Nucleus accumbens (tissue), 56 donors: Measurements from ENCODE around the gene TMC8.

Source experiments
- DNase-seq, 56 donors: peaks; one replicate each; lab custom pipeline; 2025; lab: John Stamatoyannopoulos, UW

The TMC8 gene

DNA sequence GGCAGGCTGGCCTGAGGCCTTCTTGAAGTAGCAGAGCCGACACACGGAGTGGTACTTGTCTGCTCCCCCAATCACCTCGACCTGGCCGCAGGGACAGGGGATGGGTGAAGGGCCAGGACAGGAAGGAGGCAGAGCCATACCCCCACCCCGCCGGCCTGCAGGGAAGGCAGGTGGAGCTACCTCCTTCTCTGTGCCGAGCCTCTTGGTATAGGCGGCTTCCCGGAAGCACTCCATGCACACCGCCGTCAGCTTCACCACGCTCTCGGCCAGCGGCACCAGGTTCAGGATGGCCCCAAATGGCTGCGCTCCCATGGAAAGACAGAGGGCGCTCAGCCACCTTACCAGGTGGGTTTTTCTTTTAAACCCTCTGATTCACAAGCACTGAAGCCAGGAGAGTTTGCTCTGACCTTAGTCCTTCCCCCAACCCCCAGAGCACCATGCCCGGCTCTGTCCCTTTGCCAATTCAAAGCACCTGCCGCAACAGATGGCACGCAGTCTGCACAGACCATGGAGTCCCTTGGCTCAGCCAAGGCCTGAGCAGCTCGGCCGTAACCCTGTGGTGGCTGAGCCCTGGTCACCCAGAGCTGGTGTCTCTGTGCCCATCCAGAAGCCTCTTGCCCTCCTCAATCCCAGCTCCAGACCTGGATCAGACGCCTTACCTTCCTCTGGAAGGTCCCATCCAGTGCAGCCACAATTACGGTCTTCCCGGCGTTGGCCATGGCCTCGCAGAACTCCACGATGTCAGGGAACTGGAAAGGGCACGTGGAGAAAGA, 44.5 kb downstream of the TMC8 start:
- peak in 1 of 56 donors; percentile 48 for DNase-seq

DNA sequence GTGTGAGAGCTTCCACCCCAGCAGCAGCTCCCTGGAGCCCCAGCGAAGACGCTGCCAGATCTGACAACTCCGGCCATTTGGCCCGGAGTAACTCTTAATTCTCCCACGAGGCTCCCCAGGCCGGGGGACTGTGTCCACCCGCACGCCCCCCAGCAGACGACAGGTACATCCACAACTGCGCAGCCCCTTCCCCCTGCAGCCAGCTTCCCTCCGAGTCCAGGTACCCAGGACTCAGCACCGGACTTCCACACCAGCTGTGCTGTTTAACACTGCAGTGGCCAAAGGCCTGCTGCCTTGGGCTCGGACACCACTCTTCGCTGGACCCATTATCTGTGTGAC, 45.0 kb downstream of the TMC8 start:
- DNase-seq = no peak

DNA sequence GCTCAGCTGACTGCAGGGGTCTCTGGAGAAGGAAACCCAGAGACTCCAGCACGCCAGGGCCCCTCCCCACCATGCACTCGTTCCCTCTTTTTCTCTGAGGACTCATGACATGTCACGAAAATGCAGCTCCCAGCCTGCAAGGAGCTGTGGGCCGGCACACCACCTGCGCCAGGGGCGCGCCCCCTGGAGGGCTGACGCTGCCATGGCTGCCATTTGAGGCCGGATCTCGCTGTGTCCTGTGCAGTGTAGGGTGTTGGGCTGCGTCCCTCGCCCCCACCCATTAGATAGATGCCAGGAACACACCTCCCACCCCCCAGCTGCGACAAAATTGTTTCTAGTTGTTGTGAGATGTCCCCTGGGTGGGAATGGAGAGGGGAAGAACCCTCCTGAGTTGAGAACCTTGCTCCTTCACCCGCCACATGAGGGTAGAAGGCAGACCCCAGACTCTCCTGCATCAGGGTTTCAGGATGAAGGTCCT, 46.0 kb downstream of the TMC8 start:
- peak in 45 of 56 donors; percentile 13 to 78 (median 39) for DNase-seq

DNA sequence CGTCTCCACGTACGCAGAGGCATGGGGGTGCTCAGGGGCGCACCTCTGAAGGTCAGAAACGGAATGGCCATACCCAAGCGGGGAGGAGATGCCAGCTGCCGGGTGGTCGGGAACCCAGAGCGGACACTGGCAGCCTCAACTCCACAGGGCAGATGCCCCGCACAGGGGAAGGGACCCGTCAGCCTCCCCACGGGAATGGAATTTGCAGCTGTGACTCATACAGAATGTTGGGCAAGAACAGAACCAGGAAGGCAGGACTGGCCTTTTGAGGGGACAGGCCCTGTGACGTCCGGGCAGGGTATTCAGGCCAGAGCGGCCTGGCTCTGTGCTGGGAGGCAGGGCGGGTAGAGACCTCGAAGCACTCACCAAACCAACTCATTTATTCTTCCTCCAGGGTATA, 48.8 kb downstream of the TMC8 start:
- DNase-seq = no peak

DNA sequence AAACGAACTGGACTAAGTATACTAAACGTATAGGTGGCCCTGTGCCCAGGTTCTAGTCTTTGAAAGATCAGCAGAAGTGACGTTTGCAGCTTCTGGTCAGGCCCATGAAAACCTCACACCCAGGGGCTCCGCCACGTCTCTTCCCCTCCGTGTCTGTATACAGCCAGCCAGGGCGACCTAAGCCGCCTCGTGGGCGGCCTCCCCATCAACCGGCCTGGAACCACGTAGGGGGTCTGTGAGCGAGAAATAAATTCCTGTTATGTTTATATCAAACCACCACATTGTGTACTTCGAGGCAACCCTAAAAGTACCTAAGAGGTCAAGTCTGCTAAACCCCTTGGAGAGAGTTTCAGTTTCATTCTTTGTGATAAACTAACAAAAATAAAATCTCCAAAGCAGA, 49.5 kb downstream of the TMC8 start:
- no peak for DNase-seq

DNA sequence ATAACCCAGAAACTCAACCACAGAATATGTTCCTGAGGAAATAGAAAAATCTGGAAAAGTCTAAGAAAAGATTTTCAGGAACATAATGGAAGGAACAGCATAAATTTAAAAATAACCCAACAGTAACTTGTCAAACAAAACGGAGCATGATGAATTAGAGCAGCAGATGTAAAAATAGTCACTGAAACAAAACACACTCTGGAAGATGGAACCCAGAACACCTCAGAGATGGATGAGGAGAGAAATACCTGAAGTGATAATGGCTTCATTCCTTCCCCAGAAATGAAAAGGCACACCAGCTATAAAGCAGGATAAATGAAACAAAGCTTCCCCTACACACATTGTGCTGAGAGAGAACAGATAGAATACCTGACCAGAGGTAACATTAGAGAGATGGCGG, 49.9 kb downstream of the TMC8 start:
- DNase-seq = no peak

DNA sequence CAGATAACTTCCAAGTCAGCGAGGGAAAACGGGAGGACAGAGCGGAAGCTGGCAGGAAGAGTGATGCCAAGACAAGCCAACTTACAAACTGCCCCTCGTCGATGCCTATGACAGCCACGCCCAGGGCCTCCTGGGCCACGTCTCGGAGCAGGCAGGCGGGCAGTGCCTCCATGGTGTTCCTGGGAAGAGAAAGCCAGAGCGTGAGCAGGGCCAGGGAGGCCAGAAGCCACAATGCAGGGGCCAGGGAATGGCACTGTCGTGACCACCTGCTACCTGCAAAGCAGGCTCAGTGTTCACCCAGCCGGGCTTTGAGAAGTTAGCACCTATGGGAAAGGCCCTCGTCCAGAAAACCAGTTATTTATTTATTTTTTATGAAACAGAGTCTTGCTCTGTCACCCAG, 51.9 kb downstream of the TMC8 start:
- DNase-seq = no peak

DNA sequence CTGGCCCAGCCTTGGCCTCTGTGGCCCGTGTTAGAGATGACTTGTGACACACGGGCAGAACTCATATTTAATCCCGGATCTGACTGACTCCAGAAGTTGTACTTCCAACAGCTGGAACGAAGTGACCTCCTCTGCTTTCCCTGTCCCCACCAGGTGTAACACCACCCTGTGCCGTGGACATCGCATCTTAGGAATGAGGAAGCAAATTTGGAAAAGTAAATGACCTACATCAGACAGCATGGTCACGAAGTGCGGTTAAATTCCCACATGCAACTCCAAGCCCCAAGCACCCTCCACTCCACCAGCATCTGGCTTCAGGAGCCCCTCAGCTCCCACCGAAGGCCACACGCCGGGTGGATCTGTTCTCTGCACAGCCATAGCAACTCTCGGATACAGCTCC, 53.3 kb downstream of the TMC8 start:
- DNase-seq = no peak

DNA sequence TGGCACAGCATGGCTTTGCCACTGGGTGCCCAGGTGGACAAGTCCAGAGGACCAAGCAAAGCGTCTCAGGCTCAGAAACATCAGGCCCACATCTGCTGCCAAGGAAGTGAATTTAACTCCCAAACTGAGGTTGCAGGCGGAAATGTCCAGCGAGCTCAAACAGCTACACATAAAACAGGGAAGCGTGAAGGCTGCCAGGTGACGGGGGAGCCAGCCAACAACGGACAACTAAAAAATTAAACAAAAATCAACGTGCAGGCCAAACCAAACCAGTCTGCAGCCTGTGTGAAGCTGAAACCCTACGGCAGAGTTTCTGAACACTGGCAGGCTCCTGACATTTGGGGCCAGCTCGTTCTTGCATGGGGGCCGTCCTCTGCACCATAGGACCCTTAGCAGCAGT, 53.8 kb downstream of the TMC8 start:
- no peak for DNase-seq

DNA sequence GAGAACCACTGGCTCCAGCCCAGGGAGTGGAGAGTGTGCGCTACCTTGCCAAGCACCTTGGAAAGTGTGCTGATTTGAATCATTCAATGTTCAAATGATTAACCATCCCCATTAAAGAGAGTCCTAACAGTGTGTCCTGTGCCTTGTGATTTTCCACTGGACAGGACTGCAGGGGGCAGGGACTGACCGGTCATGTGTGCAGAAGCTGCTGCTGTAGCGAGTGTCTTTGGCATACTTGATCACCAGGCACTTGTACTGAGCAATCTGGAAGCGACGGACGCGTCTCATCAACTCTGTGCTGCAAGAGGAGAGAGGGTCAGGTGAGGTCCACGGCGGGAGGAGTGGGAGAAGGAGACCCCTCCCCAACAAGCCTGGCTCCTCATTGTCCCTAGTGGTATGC, 54.3 kb downstream of the TMC8 start:
- DNase-seq = peak in 1 of 56 donors; percentile 3

DNA sequence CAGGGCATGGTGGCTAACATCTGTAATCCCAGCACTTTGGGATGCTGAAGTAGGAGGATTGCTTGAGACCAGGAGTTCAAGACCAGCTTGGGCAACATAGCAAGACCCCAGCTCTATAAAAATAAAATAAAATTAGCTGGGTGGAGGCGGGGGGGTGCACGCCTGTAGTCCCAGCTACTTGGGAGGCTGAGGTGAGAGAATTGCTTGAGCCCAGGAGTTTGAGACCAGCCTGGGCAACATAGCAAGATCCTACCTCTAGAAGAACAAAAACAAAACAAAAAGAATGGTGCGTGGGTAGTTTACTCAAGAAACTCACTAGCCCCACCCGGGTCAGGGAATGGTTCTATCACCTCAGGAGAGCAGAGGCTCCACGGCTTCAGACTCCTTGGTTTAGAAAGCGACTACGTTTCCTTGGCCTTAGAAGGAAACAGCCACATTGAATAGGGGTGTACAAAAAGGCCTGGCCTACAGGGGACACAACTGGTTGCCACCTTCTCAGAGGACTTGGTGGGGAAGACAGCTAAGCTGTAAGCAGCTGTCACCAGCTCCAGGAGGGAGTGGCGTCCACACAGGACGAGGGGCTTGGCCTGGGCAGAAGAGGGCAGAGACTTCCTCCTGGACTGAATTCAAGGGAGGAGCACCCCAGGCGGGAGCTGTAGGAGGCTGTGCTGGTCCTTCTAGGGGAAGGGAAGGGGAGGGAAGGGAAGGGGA, 55.6 kb downstream of the TMC8 start:
- DNase-seq = peak in 1 of 56 donors; percentile 5

DNA sequence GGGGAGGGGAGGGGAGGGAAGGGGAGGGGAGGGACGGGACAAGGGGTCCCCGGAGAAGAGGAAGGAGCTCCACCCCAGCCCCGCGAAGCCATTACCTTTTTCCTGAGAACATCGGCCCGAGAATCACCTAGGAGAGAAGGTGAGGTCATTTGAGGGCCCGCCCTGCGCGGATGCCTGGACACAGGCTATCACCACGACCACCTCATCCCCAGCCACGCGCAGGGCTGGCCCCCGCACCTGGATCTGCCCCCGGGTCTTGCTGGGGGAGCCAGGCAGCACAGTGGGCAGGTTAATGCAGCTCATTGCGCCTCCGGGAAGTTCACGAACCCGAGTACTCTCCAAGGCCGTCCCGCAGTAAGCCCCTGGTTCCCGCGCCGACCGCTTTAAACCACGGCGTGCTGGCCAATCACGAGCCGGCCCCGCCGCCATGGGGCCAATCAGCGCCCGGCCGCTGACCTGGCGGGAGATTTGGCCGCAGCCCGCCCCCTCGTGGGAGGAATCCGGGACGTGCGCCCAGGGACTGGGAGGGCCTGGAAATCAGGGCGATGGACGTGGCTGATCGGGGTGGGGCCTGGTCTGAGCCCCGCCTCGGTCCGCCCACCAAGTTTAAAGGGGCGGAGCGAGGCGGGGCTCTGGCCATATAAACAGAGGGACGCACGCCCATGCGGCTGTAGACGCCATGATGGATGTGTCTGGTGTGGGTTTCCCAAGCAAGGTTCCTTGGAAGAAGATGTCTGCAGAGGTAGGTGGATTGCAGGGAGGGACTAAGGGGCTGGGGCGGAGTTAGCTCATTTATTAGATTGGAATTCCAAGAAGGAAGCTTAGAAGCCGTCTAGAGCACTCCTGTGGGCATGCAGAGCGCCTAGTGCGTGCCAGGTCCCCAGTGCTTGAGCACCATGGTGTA, 56.4 kb downstream of the TMC8 start, which contains the start of the genes AFMID and TK1:
TSS of gene AFMID (plus strand) at position 671 of the 904 bp plus-strand sequence. CDS start at position 680, 9 bp downstream.
TSS of gene TK1 (minus strand) at position 361 of the 904 bp plus-strand sequence. CDS start at position 303, 58 bp downstream.
- peak; percentile 61 to 97 (median 91) for DNase-seq
